HK-2 (cell line): Measurements from ENCODE around the gene OR4F15.

Experiments used
- DNase-seq: peaks from one replicate; pipeline ENCODE4 v3.0.0-alpha.2; 2018; ENCODE audit not compliant: unreplicated experiment

The OR4F15 gene

DNA sequence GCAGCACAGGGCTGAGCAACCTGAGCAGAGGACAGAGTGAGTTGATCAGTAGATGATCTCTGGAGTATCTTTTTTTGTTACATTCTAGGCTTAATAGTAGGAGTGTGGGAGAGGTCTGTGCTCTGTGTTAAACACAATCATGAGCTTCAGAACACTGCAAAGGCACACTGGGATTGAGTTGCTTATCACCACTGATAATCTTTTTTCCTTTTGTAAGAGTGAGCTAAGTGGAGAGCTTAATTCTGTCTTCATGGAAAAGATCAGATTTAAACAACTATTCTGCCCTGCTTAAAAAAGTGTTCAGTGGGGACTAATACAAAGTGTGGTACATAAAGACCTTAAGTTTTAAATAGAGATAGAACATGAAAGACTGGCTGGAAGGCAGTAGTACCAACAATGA lies 7.6 kb upstream of the OR4F15 start:
- DNase-seq, result no peak

- DNase-seq, result no peak
Measured at GRCh38 chr15:101804941-101805340, 7.1 kb upstream of the OR4F15 start.

DNA sequence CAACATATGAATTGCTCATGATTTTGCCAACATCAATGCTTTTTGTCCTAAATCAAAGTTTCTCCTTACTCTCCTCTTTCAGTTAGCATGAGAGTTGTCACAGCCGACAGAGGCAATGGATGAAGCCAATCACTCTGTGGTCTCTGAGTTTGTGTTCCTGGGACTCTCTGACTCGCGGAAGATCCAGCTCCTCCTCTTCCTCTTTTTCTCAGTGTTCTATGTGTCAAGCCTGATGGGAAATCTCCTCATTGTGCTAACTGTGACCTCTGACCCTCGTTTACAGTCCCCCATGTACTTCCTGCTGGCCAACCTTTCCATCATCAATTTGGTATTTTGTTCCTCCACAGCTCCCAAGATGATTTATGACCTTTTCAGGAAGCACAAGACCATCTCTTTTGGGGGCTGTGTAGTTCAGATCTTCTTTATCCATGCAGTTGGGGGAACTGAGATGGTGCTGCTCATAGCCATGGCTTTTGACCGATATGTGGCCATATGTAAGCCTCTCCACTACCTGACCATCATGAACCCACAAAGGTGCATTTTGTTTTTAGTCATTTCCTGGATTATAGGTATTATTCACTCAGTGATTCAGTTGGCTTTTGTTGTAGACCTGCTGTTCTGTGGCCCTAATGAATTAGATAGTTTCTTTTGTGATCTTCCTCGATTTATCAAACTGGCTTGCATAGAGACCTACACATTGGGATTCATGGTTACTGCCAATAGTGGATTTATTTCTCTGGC lies 6.2 kb upstream of the OR4F15 start:
- DNase-seq, result no peak

DNA sequence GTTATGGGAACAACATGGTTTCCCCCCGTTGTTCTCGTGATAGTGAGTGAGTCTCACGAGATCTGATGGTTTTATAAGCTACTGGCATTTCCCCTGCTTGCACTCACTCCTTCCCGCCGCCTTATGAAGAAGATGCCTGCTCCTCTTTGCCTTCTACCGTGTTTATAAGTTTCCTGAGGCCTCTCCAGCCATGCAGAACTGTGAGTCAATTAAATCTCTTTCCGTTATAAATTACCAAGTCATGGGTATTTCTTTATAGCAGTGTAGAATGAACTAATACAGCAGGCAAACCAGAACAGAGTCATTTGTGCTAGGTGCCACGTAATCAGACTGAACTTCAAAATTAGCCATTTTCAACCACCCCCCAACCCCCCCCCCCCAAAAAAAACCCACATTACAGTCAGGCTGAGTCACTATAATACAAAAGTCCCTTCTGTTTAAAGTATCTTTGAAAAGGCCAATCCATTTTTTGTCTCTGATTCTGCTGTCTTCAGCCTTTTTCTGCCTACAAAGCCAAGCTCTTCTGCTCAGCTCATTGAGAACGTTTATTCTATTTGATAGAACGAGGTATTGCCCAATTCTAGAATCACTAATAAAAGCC lies 4.6 kb upstream of the OR4F15 start:
- DNase-seq, result peak; percentile 59

DNA sequence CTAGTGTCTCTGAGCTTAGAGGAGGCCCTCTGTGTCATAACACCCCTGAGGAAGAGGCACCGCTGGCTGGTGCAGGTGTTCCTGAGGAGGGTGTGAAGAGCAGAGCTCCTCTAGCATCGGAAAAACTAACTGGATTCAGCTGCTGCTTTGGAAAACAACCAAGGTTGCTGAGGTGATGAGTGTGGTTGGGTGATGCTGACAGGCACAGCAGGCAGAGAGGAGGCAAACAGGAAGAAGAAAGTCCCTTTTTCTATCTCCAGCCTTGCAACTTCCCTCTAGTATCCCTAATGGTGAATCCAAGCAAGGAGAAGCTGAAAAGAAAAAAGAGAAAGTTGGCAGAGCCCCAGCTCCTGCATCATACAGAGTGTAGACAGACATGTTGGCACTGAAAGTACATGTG lies 3.8 kb upstream of the OR4F15 start:
- peak; percentile 28 for DNase-seq

- no peak for DNase-seq
Measured at GRCh38 chr15:101810456-101810855, 1.5 kb upstream of the OR4F15 start.

DNA sequence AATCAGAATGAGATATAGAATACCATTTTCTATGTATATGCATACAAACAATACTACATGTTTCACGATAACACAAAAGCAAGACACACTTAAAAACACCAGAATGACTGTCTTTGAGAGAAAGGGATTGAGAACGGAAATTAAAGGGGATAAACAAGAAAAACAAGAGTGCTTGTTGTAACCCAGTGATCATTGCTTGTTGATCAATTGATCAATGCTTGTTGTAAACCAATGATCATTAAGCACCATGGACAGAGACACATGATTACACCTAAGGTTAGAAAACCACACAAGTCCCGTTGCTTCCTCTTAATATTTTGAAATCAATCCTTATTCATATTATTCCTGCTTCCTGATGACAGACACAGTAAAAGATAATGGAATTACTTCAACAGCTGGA lies 1.1 kb upstream of the OR4F15 start:
- DNase-seq, result no peak

- DNase-seq, result no peak
Measured at GRCh38 chr15:101813803-101814534, 2.0 kb downstream of the OR4F15 start.

DNA sequence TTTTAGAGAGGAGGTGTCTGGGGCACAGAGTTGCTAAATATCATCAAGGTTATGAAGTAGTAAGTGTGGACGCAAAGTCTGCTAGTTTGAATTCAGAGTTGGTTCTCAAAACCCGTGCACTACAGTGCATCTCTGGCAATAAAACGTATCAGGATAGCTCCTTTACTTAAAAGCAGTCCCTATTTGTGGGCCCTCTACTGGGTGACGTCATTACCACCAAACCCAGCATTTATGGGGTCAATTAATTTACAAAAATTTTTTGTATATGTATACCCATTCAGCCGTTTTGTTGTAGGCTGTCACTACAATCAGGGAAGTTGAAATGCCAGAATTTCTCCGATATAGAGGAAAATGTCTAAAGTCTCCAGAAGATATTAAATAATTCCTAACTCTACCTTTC lies 8.8 kb downstream of the OR4F15 start:
- no peak for DNase-seq

- DNase-seq, result no peak
Measured at GRCh38 chr15:101827257-101827656, 15.3 kb downstream of the OR4F15 start.

DNA sequence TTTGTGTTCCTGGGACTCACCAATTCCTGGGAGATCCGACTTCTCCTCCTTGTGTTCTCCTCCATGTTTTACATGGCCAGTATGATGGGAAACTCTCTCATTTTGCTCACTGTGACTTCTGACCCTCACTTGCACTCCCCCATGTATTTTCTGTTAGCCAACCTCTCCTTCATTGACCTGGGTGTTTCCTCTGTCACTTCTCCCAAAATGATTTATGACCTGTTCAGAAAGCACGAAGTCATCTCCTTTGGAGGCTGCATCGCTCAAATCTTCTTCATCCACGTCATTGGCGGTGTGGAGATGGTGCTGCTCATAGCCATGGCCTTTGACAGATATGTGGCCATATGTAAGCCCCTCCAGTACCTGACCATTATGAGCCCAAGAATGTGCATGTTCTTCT lies 16.8 kb downstream of the OR4F15 start:
- DNase-seq, result no peak

GRCh38 chr15:101841656-101842055 lies 29.7 kb downstream of the OR4F15 start:
- no peak for DNase-seq

GRCh38 chr15:101844916-101845315 lies 32.9 kb downstream of the OR4F15 start:
- no peak for DNase-seq

- no peak for DNase-seq
Measured at GRCh38 chr15:101852356-101852755, 40.4 kb downstream of the OR4F15 start.
